GM23338 (cell line): ENCODE data around the gene ZNF737. TPM values are rescaled to one million over a fixed set of nuclear protein-coding genes. Genes with fewer than 3 reads are reported as not detected.
A peak's percentile ranks its signal among the peaks of the same experiment; 100 is the strongest.
"Not testable (repeated sequence)": the region's sequence is repeated elsewhere in the genome, so short reads cannot be mapped to it uniquely, and the experiment has no call there.

ENCODE experiments used
- ATAC-seq: fragments of 200-7000 bp; cut with Tn5 transposase; 3 replicates; pipeline ENCODE4 v1.9.1; 2020
- DNase-seq: peaks from one replicate; pipeline ENCODE4 v3.0.0-alpha.2; 2015; ENCODE audit warnings: low spot score
- H2AFZ ChIP-seq: fragments of 200-600 bp; sonication (generic); 2 replicates; pipeline ENCODE4 v1.8.0; 2016; ENCODE audit warnings: antibody characterized with exemption, mild to moderate bottlenecking, moderate library complexity
- H3F3A ChIP-seq: fragments of 200-600 bp; sonication (generic); replicated peaks from 2 replicates; pipeline ENCODE4 v1.8.0; 2017; ENCODE audit warnings: antibody characterized with exemption, mixed run types, low read depth
- H3K27ac ChIP-seq: fragments of 200-600 bp; sonication (generic); 2 replicates; pipeline ENCODE4 v1.6.1; 2016; ENCODE audit warnings: low read depth
- H3K27me3 ChIP-seq: fragments of 200-600 bp; sonication (generic); 2 replicates; pipeline ENCODE4 v1.8.0; 2016; ENCODE audit warnings: mild to moderate bottlenecking, mixed run types, moderate library complexity; ENCODE audit not compliant: insufficient read depth
- H3K36me3 ChIP-seq: fragments of 200-600 bp; sonication (generic); 2 replicates; pipeline ENCODE4 v1.8.0; 2016; ENCODE audit warnings: mild to moderate bottlenecking; ENCODE audit not compliant: insufficient read depth
- H3K4me1 ChIP-seq: fragments of 200-600 bp; sonication (generic); 2 replicates; pipeline ENCODE4 v1.8.0; 2016; ENCODE audit warnings: mild to moderate bottlenecking, moderate library complexity; ENCODE audit not compliant: insufficient read depth
- H3K4me2 ChIP-seq: fragments of 200-600 bp; sonication (generic); 2 replicates; pipeline ENCODE4 v1.7.1; 2017; ENCODE audit warnings: mixed run types
- H3K4me3 ChIP-seq: fragments of 200-600 bp; sonication (generic); 2 replicates; pipeline ENCODE4 v1.6.1; 2016; ENCODE audit warnings: mixed run types
- H3K79me2 ChIP-seq: fragments of 200-600 bp; sonication (generic); replicated peaks from 2 replicates; pipeline ENCODE4 v1.8.0; 2017; ENCODE audit warnings: mild to moderate bottlenecking; ENCODE audit not compliant: insufficient read depth
- H3K9me2 ChIP-seq: fragments of 200-600 bp; sonication (generic); 2 replicates; pipeline ENCODE4 v1.8.0; 2017; ENCODE audit not compliant: insufficient read depth
- H4K20me1 ChIP-seq: fragments of 200-600 bp; sonication (generic); replicated peaks from 2 replicates; pipeline ENCODE4 v1.8.0; 2017; ENCODE audit warnings: mild to moderate bottlenecking; ENCODE audit not compliant: insufficient read depth
- H3K27ac Mint-ChIP-seq: 2 replicates; pipeline ENCODE4 v1.8.0; 2020; ENCODE audit warnings: inconsistent platforms, mild to moderate bottlenecking, moderate library complexity, mixed read lengths
- H3K27me3 Mint-ChIP-seq: 3 replicates; pipeline ENCODE4 v1.8.0; 2022; ENCODE audit warnings: low read depth, mild to moderate bottlenecking, moderate library complexity, mixed read lengths, inconsistent platforms; ENCODE audit not compliant: insufficient read depth, poor library complexity
- H3K36me3 Mint-ChIP-seq: 3 replicates; pipeline ENCODE4 v1.8.0; 2021; ENCODE audit warnings: low read depth, mild to moderate bottlenecking, inconsistent platforms, moderate library complexity, mixed read lengths
- H3K4me1 Mint-ChIP-seq: 3 replicates; pipeline ENCODE4 v1.8.0; 2020; ENCODE audit warnings: mild to moderate bottlenecking, inconsistent platforms, mixed read lengths
- H3K4me3 Mint-ChIP-seq: 3 replicates; pipeline ENCODE4 v1.8.0; 2021; ENCODE audit warnings: moderate library complexity, mild to moderate bottlenecking, inconsistent platforms, mixed read lengths
- H3K9me3 Mint-ChIP-seq: 3 replicates; pipeline ENCODE4 v1.8.0; 2020; ENCODE audit warnings: moderate library complexity, mild to moderate bottlenecking, inconsistent platforms, mixed read lengths
- CTCF ChIP-seq, 2 experiments: fragments of 200-600 bp in 1 of 2; sonication (generic) in 1 of 2; conservative IDR thresholded peaks; 2 replicates each; pipeline versions ENCODE4 v1.5.1 to v1.6.1; 2016 to 2017; ENCODE audit warnings: antibody characterized with exemption in 2 of 2, low read depth in 2 of 2, mild to moderate bottlenecking in 2 of 2, moderate library complexity in 1 of 2
- ZNF114 ChIP-seq: fragments of 250-450 bp; sonication (Bioruptor Pico); IDR thresholded peaks from 2 replicates; pipeline ENCODE4 v1.5.0; 2020; ENCODE audit warnings: mild to moderate bottlenecking, moderate library complexity
- polyA plus RNA-seq: library from polyadenylated mRNA; unstranded; fragments of >200 nt; fragmentation: Nextera tagmentation; extraction: Ambion mirVana; gene quantifications from 2 replicates; pipeline ENCODE4 v1.2.1, GENCODE V29; 2016
- total RNA-seq: library from RNA; depleted of rRNA; stranded (reverse); fragments of >200 nt; shearing (Covaris generic); gene quantifications from 2 replicates; pipeline ENCODE4 v1.2.3, GENCODE V29; 2014

The ZNF737 gene
- total and polyA plus RNA-seq, 2 experiments from 2014 or later: 6.9 to 22.5 TPM

- Histone ChIP-seq H3K27me3 (no peaks in the 10 kb centered on the region), H4K20me1 (no peaks in the 10 kb centered on the region; the same call in 1 of the 2 replicates), H3K4me1 (0 out of 2 replicates have a peak, but pooled peaks cover 7% of the 10 kb centered on the region), H2AFZ (no peak overlapping the region), H3K4me3 (no peak overlapping the region), H3K9me2 (peaks cover 3% of the 10 kb centered on the region; the same call in 1 of the 2 replicates), H3K27ac (no peak overlapping the region), H3F3A (no peaks in the 10 kb centered on the region), H3K79me2 (peaks cover 70% of the 10 kb centered on the region), H3K4me2 (no peak overlapping the region), H3K36me3 (peaks cover 8% of the 10 kb centered on the region)
- H3K36me3 Mint-ChIP-seq: peaks cover 74% of the 10 kb centered on the region
- TF ChIP-seq CTCF (conservative IDR thresholded peaks at IDR 0.05; ENCODE audit: low read depth in 2 of 2) (peak; percentile 68 to 74), ZNF114 (CRISPR knock-in tag) (no peak)
- no peak overlapping the region for H3K4me3 Mint-ChIP-seq
- peak; percentile 66 for DNase-seq
- peaks cover 42% of the 10 kb centered on the region for H3K9me3 Mint-ChIP-seq
- H3K4me1 Mint-ChIP-seq: no peaks in the 10 kb centered on the region
- ATAC-seq: peak; percentile 77
- H3K27ac Mint-ChIP-seq: no peak overlapping the region
- H3K27me3 Mint-ChIP-seq: no peaks in the 10 kb centered on the region
Observed at GRCh38 chr19:20558011-20558410, 7.6 kb downstream of the ZNF737 start.

GRCh38 chr19:20544667-20545333 is 20.8 kb downstream of the ZNF737 start:
- Histone ChIP-seq H3K4me3 (peak overlapping the region; percentile 15; the same call in 1 of the 2 replicates), H3K36me3 (peaks cover 93% of the 10 kb centered on the region)
- not testable (repeated sequence) for H3F3A ChIP-seq, H3K4me1 Mint-ChIP-seq, H4K20me1 ChIP-seq, H3K27ac Mint-ChIP-seq, H3K27me3 ChIP-seq, H2AFZ ChIP-seq, H3K27me3 Mint-ChIP-seq, H3K4me1 ChIP-seq, H3K4me2 ChIP-seq, DNase-seq, H3K27ac ChIP-seq, ATAC-seq, H3K4me3 Mint-ChIP-seq, H3K79me2 ChIP-seq, H3K9me2 ChIP-seq
- Mint-ChIP-seq H3K36me3 (peaks cover 87% of the 10 kb centered on the region), H3K9me3 (peaks cover 94% of the 10 kb centered on the region)

DNA sequence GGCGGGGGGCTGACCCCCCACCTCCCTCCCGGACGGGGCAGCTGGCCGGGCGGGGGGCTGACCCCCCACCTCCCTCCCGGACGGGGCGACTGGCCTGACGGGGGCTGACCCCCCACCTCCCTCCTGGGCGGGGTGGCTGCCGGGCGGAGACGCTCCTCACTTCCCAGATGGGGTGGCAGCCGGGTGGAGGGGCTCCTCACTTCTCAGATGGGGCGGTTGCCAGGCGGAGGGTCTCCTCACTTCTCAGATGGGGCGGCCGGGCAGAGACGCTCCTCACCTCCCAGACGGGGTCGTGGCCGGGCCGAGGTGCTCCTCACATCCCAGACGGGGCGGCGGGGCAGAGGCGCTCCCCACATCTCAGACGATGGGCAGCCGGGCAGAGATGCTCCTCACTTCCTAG is 35.3 kb downstream of the ZNF737 start:
- H3K27ac Mint-ChIP-seq, H3K27me3 ChIP-seq, H3K9me2 ChIP-seq, H3K27ac ChIP-seq, H3K4me1 Mint-ChIP-seq, H4K20me1 ChIP-seq, H3K4me3 ChIP-seq, H3K79me2 ChIP-seq, ATAC-seq, H2AFZ ChIP-seq, H3K36me3 ChIP-seq, H3K4me1 ChIP-seq, H3K27me3 Mint-ChIP-seq, H3K4me3 Mint-ChIP-seq, DNase-seq, H3F3A ChIP-seq, H3K4me2 ChIP-seq: not testable (repeated sequence)
- H3K36me3 Mint-ChIP-seq: peaks cover 19% of the 10 kb centered on the region; the same call in 2 of the 3 replicates
- H3K9me3 Mint-ChIP-seq: peaks cover 64% of the 10 kb centered on the region
